Activated CD4-positive, alpha-beta T cell treated with anti-CD3 and anti-CD28 coated beads for 36 hours (primary cell): ENCODE measurements around the gene KIF6. TPM values are rescaled to one million over a fixed set of nuclear protein-coding genes. Genes with fewer than 3 reads are reported as not detected.

ENCODE experiments used
- ATAC-seq: fragments of 200-7000 bp; cut with Tn5 transposase; one replicate; pipeline ENCODE4 v1.10.0; 2021; ENCODE audit warnings: mild to moderate bottlenecking, moderate library complexity
- CTCF ChIA-PET: fragments of 350-600 bp; sonication (Branson Sonifier 250); formaldehyde crosslinking; loops from one replicate; lab custom pipeline; 2021; ENCODE audit warnings: antibody characterized with exemption; lab: Charles Lee
- POLR2A ChIA-PET: fragments of 350-600 bp; sonication (Branson Sonifier 250); formaldehyde crosslinking; loops from one replicate; lab custom pipeline; 2021; ENCODE audit warnings: antibody characterized with exemption, inconsistent platforms; lab: Charles Lee
- DNase-seq: peaks from one replicate; pipeline ENCODE4 v3.0.0-alpha.2; 2020
- H3K27ac Mint-ChIP-seq: one replicate; pipeline ENCODE4 v1.8.0; 2021; ENCODE audit warnings: mixed read lengths
- H3K27me3 Mint-ChIP-seq: one replicate; pipeline ENCODE4 v1.8.0; 2021; ENCODE audit warnings: mixed read lengths
- H3K36me3 Mint-ChIP-seq: one replicate; pipeline ENCODE4 v1.8.0; 2021; ENCODE audit warnings: low read depth, mixed read lengths
- H3K4me1 Mint-ChIP-seq: one replicate; pipeline ENCODE4 v1.8.0; 2021; ENCODE audit warnings: mixed read lengths
- H3K4me3 Mint-ChIP-seq: one replicate; pipeline ENCODE4 v1.8.0; 2021; ENCODE audit warnings: mild to moderate bottlenecking, moderate library complexity, mixed read lengths
- H3K9me3 Mint-ChIP-seq: one replicate; pipeline ENCODE4 v1.8.0; 2021; ENCODE audit warnings: low read depth, mixed read lengths
- intact Hi-C, 2 experiments: fragments of 100-400 bp; cut with DNase I in 1 of 2; cut with micrococcal nuclease in 1 of 2; formaldehyde crosslinking; loops; one replicate each; pipeline versions ENCODE4 v1.14.2 to v1.15.1; 2022 to 2024; cut with DNase I, micrococcal nuclease
- total RNA-seq, 2 experiments: library from RNA; stranded (reverse); gene quantifications; one replicate each; pipeline ENCODE4 v1.2.3, GENCODE V29; 2021

Gene KIF6, protein sequence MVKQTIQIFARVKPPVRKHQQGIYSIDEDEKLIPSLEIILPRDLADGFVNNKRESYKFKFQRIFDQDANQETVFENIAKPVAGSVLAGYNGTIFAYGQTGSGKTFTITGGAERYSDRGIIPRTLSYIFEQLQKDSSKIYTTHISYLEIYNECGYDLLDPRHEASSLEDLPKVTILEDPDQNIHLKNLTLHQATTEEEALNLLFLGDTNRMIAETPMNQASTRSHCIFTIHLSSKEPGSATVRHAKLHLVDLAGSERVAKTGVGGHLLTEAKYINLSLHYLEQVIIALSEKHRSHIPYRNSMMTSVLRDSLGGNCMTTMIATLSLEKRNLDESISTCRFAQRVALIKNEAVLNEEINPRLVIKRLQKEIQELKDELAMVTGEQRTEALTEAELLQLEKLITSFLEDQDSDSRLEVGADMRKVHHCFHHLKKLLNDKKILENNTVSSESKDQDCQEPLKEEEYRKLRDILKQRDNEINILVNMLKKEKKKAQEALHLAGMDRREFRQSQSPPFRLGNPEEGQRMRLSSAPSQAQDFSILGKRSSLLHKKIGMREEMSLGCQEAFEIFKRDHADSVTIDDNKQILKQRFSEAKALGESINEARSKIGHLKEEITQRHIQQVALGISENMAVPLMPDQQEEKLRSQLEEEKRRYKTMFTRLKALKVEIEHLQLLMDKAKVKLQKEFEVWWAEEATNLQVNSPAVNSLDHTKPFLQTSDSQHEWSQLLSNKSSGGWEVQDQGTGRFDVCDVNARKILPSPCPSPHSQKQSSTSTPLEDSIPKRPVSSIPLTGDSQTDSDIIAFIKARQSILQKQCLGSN
- under 1 TPM; 0.43 to 0.49 TPM for total RNA-seq

DNA sequence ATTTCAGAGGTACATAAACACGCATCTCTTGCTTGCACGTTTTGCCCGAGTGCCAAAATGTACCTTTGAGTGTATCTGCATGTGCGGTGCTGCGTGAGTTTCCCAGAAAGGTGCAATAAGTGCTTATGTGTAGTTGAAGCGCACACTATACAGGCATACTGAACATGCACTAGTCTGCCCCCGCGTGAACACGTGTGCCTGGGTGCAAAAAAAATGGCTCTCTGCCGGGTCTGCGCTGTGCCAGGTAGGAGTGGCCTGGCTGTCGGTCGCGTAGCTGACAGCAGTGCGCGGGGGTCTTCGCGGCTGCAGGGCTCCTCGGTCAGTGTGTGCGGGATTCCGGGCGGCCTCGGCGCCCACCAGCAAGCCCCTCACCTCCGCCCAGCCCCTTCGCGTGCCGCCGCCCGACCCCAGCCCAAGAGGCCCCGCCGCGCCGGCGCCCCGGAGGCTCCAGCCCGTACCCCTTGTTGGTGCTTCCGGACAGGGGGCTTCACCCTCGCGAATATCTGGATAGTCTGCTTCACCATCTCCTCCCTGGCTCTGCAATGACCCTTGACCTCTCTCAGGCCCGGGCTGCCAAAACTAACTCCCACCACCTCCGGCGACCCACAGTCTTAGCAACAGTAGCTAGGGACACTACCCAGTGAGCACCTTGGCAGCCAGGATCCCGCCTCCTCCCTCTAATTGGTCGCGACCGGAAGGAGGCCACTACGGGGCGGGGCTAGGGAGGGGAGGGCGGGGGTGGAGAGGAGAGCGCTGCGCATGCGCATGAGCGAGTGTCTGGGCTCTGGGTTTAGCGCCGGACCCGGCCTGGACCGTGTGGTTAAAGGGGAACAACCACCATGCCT is at the start of gene KIF6:
TSS of gene KIF6 (minus strand) at position 622 of the 845 bp plus-strand sequence. CDS start at position 524, 98 bp downstream.
- ChIA-PET CTCF (no interaction called here), POLR2A (no interaction called here)
- Mint-ChIP-seq H3K36me3 (no peaks in the 10 kb centered on the region), H3K27ac (peak within 1 kb of the TSS; percentile 60), H3K9me3 (no peaks in the 10 kb centered on the region), H3K4me3 (peak within 1 kb of the TSS; percentile 90), H3K27me3 (peaks cover 5% of the 10 kb centered on the region), H3K4me1 (peaks cover 3% of the 10 kb centered on the region)
- ATAC-seq (peak; percentile 100), DNase-seq (peak; percentile 92)
- intact Hi-C loops: loop anchor here in 1 of 2 experiments (2.0 to 10.0 kb wide), 5 partner anchors 207 to 1348 kb away; partner anchors contain the start of genes KCNK5, MOCS1, NFYA and OARD1

DNA sequence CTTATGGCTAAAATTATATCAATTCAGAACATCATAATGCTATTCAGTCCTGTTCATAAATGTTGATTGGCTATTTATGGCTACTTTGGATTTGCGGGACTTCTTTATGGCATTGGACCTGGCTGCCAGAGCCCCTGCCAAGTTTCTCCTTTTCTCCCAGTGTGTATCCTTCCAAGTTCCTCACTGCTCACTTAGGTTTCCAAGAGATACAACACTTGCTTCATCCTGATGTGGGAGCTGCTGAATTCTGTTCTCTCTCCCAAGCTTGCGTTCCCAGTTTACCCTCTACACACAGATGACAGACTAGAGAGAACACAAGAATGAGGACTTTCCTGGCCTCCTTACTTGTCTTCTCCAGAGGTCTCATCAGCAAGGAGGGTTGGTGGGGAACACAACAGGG is 48.6 kb upstream of the KIF6 start:
- Mint-ChIP-seq H3K4me3 (no peak overlapping the region), H3K9me3 (no peaks in the 10 kb centered on the region), H3K36me3 (no peaks in the 10 kb centered on the region), H3K27ac (no peak overlapping the region), H3K27me3 (peaks cover 6% of the 10 kb centered on the region), H3K4me1 (no peaks in the 10 kb centered on the region)
- ATAC-seq: no peak
- intact Hi-C loops: no loop called here
- CTCF ChIA-PET: no interaction called here
- no peak for DNase-seq
- POLR2A ChIA-PET: no interaction called here

DNA sequence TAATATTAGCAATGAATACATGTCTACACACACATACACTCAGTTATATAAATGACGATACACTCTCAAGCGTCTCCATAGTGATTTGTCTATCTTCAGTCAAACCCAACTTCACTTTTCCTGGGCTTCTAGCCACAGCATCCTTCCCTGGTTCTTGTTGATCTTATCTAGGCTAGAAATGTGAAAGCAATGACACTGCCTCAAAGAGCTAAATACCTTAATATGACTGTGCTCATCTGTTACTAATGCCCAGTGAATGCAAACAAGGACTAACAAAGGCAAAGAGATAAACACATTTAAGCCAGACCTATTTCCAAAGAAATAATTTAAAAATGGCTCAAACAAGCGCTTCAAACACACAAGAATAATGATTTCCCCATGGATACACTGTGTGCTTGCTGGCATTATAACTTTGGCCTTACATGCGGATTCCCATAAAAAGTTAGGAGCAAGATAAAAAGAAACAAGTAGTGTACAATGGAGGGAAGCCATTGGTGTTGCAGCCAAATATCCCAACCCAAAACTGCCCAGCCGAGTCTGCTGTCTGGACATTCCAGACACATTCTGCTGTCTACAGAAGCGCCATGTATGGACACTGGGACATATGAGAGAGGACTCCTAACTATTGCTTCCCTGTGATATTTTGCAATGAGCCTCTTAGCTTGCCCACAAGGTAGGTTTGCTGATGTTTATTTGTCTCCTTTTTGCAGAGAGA is 47.5 kb upstream of the KIF6 start:
- Mint-ChIP-seq H3K36me3 (no peaks in the 10 kb centered on the region), H3K4me3 (no peak overlapping the region), H3K27ac (no peak overlapping the region), H3K27me3 (peaks cover 9% of the 10 kb centered on the region), H3K9me3 (no peaks in the 10 kb centered on the region), H3K4me1 (no peaks in the 10 kb centered on the region)
- POLR2A ChIA-PET: no interaction called here
- ATAC-seq (no peak), DNase-seq (no peak)
- intact Hi-C loops: no loop called here
- CTCF ChIA-PET: no interaction called here

DNA sequence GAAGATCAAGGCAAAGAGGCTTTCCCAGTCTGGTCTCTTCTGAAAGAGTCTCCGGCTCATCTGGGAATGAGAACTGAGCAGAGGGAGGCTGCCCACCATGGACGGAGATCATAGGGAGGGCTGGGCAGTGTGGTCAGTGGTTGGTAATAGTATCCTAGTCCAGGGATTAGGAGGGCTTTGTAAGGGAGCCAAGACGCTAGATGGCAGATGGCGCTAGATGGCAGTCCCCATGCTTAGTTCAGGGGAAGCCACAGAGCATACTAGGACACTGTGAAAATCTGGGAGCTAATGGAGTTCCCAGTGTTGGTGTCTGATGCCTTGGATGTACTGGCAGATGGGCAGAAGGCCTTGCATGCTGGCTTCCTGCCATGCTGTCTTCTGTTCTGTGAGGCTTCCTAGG is 45.2 kb upstream of the KIF6 start:
- Mint-ChIP-seq H3K9me3 (no peaks in the 10 kb centered on the region), H3K36me3 (no peaks in the 10 kb centered on the region), H3K27ac (no peak overlapping the region), H3K4me3 (no peak overlapping the region), H3K4me1 (no peaks in the 10 kb centered on the region), H3K27me3 (peaks cover 14% of the 10 kb centered on the region)
- no peak for DNase-seq
- CTCF ChIA-PET: no interaction called here
- POLR2A ChIA-PET: no interaction called here
- intact Hi-C loops: no loop called here
- ATAC-seq: no peak

DNA sequence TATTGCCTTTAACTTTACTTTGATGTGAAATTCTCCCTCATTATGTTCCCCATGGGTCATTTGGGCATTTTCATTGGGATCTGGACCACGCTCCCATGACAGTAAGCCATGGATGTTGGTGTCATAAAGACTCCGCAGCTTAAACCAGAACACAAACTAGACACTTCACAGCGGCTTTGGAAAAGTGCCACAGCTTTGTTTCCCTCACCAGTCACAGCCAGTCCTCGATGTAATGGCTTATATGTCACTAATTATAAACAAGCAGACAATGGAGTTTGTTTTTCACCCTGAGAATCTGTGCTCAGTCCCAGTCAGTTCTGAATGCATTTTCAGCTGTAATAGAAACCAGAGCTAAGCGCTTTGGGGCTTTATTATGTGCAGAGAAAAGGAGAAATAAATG is 43.8 kb upstream of the KIF6 start:
- no peaks in the 10 kb centered on the region for H3K4me1 Mint-ChIP-seq
- no peaks in the 10 kb centered on the region for H3K36me3 Mint-ChIP-seq
- DNase-seq (no peak), ATAC-seq (no peak)
- intact Hi-C loops: no loop called here
- H3K9me3 Mint-ChIP-seq: no peaks in the 10 kb centered on the region
- ChIA-PET CTCF (interaction anchor here (0.5 kb wide), 1 partner anchor 246 kb away, joined by 4 read pairs; no protein-coding TSS in a partner anchor), POLR2A (no interaction called here)
- H3K27me3 Mint-ChIP-seq: peaks cover 14% of the 10 kb centered on the region
- H3K27ac Mint-ChIP-seq: no peak overlapping the region
- no peak overlapping the region for H3K4me3 Mint-ChIP-seq

DNA sequence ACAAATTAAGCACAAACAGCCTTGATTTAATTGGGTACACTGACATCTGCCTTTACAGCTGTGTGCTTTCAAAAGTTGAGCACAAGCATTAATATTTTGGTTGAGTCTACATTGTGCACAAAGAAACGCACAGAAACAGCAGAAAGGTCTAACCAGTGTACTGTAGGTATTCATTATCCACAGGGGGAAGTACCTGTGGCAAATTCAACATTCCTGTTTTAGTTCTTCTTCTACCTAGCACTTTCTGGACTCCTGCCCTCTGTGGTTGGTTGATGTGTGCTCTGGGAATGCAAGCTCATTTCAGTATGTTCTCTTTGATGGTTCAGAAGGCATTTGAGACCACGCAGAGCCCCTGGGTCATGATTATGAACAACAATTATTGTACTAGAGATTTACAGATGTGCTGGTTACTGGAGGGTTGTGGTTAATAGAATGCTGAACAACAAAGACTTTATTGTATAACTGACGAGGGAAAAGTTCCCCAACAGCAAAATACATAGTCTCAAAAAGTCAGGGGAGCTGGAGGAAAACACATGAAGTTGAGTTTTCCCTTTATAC is 40.4 kb upstream of the KIF6 start:
- intact Hi-C loops: no loop called here
- ChIA-PET CTCF (no interaction called here), POLR2A (no interaction called here)
- Mint-ChIP-seq H3K27ac (no peak overlapping the region), H3K27me3 (peaks cover 13% of the 10 kb centered on the region), H3K4me3 (no peak overlapping the region), H3K36me3 (no peaks in the 10 kb centered on the region), H3K4me1 (no peaks in the 10 kb centered on the region), H3K9me3 (no peaks in the 10 kb centered on the region)
- ATAC-seq: no peak
- DNase-seq: no peak

DNA sequence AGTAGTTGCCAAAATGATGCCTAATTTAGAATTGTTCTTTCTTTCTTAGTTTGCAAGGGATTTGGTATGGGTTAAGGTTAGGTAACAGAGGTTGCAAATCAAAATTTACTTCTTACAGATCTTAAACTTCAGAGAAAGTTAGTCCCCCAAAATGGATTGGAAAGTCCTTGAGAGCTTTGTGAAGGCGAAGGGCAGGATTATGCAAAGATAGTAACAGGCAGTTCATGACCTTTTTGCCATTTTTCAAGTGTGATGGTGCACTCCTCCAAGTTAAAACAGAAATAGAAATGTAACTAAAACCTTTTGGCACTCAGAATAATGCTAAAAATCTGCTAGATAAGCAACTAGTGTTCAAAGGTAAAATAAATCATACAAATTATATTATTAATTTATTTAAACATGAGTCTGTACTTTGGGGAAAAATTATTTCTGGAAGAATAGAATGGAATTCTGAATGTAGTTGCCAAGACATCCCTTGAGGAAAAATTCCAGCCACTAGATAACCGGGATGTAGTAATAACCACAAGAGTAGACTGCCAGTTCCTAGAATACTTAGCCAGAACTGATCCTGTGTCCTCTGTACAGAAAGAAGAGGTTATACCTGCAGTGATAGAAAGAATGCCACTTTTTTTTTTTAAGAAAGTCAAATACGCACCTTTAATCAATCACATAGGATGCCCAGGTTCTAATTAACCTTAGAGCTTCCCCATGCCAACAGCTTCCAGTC is 35.2 kb upstream of the KIF6 start:
- no peaks in the 10 kb centered on the region for H3K9me3 Mint-ChIP-seq
- no peak overlapping the region for H3K4me3 Mint-ChIP-seq
- peaks cover 13% of the 10 kb centered on the region for H3K27me3 Mint-ChIP-seq
- no peaks in the 10 kb centered on the region for H3K4me1 Mint-ChIP-seq
- CTCF ChIA-PET: interaction anchor here (0.6 kb wide), 1 partner anchor 397 kb away, joined by 3 read pairs; no protein-coding TSS in a partner anchor
- intact Hi-C loops: no loop called here
- H3K27ac Mint-ChIP-seq: no peak overlapping the region
- no peaks in the 10 kb centered on the region for H3K36me3 Mint-ChIP-seq
- no peak for DNase-seq
- POLR2A ChIA-PET: no interaction called here
- no peak for ATAC-seq

DNA sequence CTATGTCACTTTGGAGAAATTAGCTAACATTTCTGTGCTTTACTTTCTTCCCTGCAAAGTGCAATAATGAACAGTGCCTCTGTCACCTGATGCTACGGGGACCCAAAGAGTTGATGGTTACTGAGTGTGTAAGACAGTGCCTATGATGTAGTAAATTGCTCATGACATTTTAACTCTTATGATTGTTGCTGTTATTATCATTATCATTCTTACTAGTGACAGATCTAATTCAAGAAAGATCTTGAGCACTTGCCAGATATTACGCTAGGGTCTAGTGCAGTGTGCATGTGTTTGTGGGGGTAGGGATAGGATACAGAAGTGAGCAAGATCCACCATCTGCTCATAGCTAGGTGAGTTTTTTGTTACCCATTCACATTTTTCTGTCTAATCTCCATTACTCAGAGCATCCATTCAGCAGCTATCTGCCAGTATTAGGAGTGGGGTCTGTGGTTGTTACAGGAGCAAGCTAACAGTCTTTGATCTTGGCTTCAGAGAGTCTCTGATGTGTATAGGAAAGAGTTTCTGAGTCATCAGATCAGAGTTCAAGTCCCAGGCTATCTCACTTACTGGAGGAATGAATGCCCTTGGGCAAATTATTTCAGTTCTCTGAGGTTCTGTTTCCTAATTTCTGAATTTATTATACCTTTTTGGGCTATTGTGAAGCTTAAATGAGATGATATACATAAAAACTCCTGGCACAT is 33.8 kb upstream of the KIF6 start:
- CTCF ChIA-PET: no interaction called here
- H3K27me3 Mint-ChIP-seq: peaks cover 14% of the 10 kb centered on the region

DNA sequence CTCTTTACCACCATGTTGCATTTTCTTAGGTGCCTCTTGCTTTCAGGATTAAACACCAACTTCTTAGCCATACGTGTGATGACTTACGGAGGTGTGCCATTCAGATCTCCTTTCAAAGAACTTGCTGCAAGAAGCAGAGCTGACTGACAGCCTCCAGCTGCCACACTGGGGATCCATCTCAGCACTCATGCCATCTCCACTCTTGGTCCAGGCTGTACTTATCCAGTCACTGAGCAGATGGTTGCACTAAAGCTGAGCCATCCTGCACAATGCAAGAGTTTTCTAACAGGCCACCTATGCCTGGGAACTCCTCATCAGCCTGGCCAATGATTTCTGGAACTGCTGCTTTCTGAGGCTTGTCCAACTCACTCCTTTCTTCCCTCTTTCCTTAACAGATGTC is 31.4 kb upstream of the KIF6 start:
- CTCF ChIA-PET: interaction anchor here (1.2 kb wide), 1 partner anchor 41 kb away, joined by 3 read pairs; no protein-coding TSS in a partner anchor
- DNase-seq: no peak
- H3K27me3 Mint-ChIP-seq: peaks cover 12% of the 10 kb centered on the region
- no peak overlapping the region for H3K27ac Mint-ChIP-seq
- no peaks in the 10 kb centered on the region for H3K4me1 Mint-ChIP-seq
- POLR2A ChIA-PET: no interaction called here
- H3K9me3 Mint-ChIP-seq: no peaks in the 10 kb centered on the region
- intact Hi-C loops: no loop called here
- no peak overlapping the region for H3K4me3 Mint-ChIP-seq
- no peak for ATAC-seq
- no peaks in the 10 kb centered on the region for H3K36me3 Mint-ChIP-seq

More for the DNA sequence above, 33.8 kb upstream of the KIF6 start:
- ATAC-seq (no peak), DNase-seq (no peak)
- POLR2A ChIA-PET: no interaction called here
- no peak overlapping the region for H3K4me3 Mint-ChIP-seq
- H3K4me1 Mint-ChIP-seq: no peaks in the 10 kb centered on the region
- H3K27ac Mint-ChIP-seq: no peak overlapping the region
- H3K9me3 Mint-ChIP-seq: no peaks in the 10 kb centered on the region
- intact Hi-C loops: no loop called here
- H3K36me3 Mint-ChIP-seq: no peaks in the 10 kb centered on the region

DNA sequence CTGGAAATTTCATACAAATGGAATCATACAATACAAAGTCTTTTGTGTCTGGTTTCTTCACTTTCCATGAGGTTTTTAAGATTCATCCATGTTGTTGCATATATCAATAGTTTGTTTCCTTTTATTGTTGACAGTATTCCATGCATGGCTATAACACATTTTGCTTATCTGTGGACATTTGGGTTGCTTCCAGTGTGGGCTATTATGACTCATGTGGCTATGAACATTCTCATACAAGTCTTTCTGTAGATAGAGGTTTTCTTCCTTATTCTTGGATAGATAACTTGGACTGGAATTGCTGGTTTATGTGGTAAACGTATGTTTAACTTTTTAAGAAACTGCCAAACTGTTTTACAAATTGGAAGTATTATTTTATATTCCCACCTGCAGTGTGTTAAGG is 30.0 kb upstream of the KIF6 start:
- Mint-ChIP-seq H3K36me3 (no peaks in the 10 kb centered on the region), H3K4me1 (no peaks in the 10 kb centered on the region), H3K4me3 (no peak overlapping the region), H3K9me3 (no peaks in the 10 kb centered on the region), H3K27me3 (peaks cover 12% of the 10 kb centered on the region), H3K27ac (no peak overlapping the region)
- no peak for DNase-seq
- intact Hi-C loops: no loop called here
- ATAC-seq: no peak
- POLR2A ChIA-PET: no interaction called here
- CTCF ChIA-PET: no interaction called here
